HFF-Myc (cell line): Measurements from ENCODE around the gene ALAD.

Experiments used
- DNase-seq: peaks from one replicate; pipeline ENCODE4 v3.0.0-alpha.2; 2011; ENCODE audit warnings: low read depth; ENCODE audit errors: extremely low read depth
- H3K4me3 ChIP-seq: replicated peaks from 2 replicates; pipeline ENCODE4 v1.5.1; 2011; ENCODE audit warnings: low read depth, mild to moderate bottlenecking, control low read depth, low read length
- CTCF ChIP-seq: IDR thresholded peaks from 2 replicates; pipeline ENCODE4 v1.5.1; 2012; ENCODE audit warnings: mild to moderate bottlenecking, low read depth, low read length, control low read depth; ENCODE audit errors: missing control alignments

ALAD gene

GRCh38 chr9:113345190-113345589 lies 55.9 kb downstream of the ALAD start:
- DNase-seq = no peak
- H3K4me3 ChIP-seq = no peak overlapping the region
- no peak for TF ChIP-seq CTCF

- no peak overlapping the region for H3K4me3 ChIP-seq
- peak; percentile 32 for DNase-seq
- no peak for TF ChIP-seq CTCF
Observed at GRCh38 chr9:113343732-113344231, 57.3 kb downstream of the ALAD start.

GRCh38 chr9:113341712-113342410 lies 59.2 kb downstream of the ALAD start:
- TF ChIP-seq CTCF = no peak
- DNase-seq = no peak
- no peak overlapping the region for H3K4me3 ChIP-seq

- peak within 1 kb of the TSS; percentile 72 for H3K4me3 ChIP-seq
- no peak for TF ChIP-seq CTCF
- DNase-seq = peak; percentile 53
Observed at GRCh38 chr9:113340011-113340699, 60.9 kb downstream of the ALAD start, which contains the start of gene WDR31. TSS of gene WDR31 (minus strand) at chr9:113340275. CDS start at chr9:113332022, 8,253 bp downstream.

- no peak for TF ChIP-seq CTCF
- no peak overlapping the region for H3K4me3 ChIP-seq
- no peak for DNase-seq
Observed at GRCh38 chr9:113337714-113338113, 63.4 kb downstream of the ALAD start.
